Measurements from ENCODE around the gene CYB5B. TPM values are rescaled to one million over a fixed set of nuclear protein-coding genes. Genes with fewer than 3 reads are reported as not detected.

The CYB5B gene
- total RNA-seq, 4 donors from 2014 or later, result 30.3 to 60.5 (median 42.4) TPM

GRCh38 chr16:69393898-69394849 lies 30.2 kb upstream of the CYB5B start:
- 77 to 80% methylated on average over 2 to 10 of the region's 10 CpGs for WGBS, 2 donors (ENCODE audit: low coverage in 1 of 2)
- H3K36me3 ChIP-seq, result no peaks in the 10 kb centered on the region
- H3K27ac ChIP-seq, result no peak overlapping the region
- peaks cover 20 to 36% (median 27%) of the 10 kb centered on the region in 4 donors for H3K4me1 ChIP-seq
- in situ Hi-C loops (cut with MboI; ENCODE audit: low pct_ligation_motif_present in 1 of 4, low pct_unique_long_range_greater_than_20kb in 1 of 4, low sequenced_read_pairs in 3 of 4), result loop anchor here in 2 of 4 donors (10.0 to 25.0 kb wide), 2 partner anchors 318 to 361 kb away; partner anchors contain the start of gene NOB1 (in 1 of the 2)
- no peak for DNase-seq
- TF ChIP-seq CTCF (IDR thresholded peaks at IDR 0.05) (no peak), EP300 (IDR thresholded peaks at IDR 0.05; ENCODE audit: low read depth) (no peak), POLR2A (IDR thresholded peaks at IDR 0.05) (no peak), POLR2AphosphoS5 (IDR thresholded peaks at IDR 0.05) (no peak)
- intact Hi-C loops (cut with DNase I; ENCODE audit: low total_unique reads), result loop anchor here (10.0 kb wide), 1 partner anchor 171 kb away; the partner anchor contains the start of gene NFAT5
- H3K4me3 ChIP-seq, result no peak overlapping the region
- no peaks in the 10 kb centered on the region for H3K27me3 ChIP-seq
- H3K9me3 ChIP-seq, result no peaks in the 10 kb centered on the region

DNA sequence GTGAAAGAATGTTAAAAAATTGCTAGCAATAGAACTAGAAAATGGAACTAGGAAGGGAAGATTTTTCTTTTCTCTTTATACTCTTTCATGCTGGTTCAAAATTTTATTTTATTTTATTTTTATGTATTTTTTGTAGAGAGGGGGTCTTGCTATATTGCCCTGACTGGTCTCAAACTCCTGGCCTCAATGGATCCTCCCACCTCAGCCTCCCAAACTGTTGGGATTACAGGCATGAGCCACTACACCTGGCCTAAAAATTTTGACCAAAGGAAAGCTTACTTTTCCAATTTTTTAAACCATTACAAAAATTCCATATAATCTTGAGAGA lies 28.6 kb upstream of the CYB5B start:
- Histone ChIP-seq H3K27ac (peak overlapping the region; percentile 85 to 91 (median 89)), H3K9me3 (no peaks in the 10 kb centered on the region), H3K4me3 (no peak overlapping the region), H3K36me3 (no peaks in the 10 kb centered on the region), H3K27me3 (no peaks in the 10 kb centered on the region), H3K4me1 (peaks cover 20 to 41% (median 27%) of the 10 kb centered on the region in 4 donors)
- TF ChIP-seq CTCF (IDR thresholded peaks at IDR 0.05) (peak in 1 of 5 experiments; percentile 68), EP300 (IDR thresholded peaks at IDR 0.05; ENCODE audit: low read depth) (no peak)
- no peak for DNase-seq
- in situ Hi-C loops (cut with MboI; ENCODE audit: low pct_ligation_motif_present in 1 of 4, low pct_unique_long_range_greater_than_20kb in 1 of 4, low sequenced_read_pairs in 3 of 4), result loop anchor here in 2 of 4 donors (10.0 to 25.0 kb wide), 2 partner anchors 316 to 359 kb away; partner anchors contain the start of gene NOB1 (in 1 of the 2)
- intact Hi-C loops (cut with DNase I; ENCODE audit: low total_unique reads), result loop anchor here (10.0 kb wide), 1 partner anchor 169 kb away; the partner anchor contains the start of gene NFAT5

DNA sequence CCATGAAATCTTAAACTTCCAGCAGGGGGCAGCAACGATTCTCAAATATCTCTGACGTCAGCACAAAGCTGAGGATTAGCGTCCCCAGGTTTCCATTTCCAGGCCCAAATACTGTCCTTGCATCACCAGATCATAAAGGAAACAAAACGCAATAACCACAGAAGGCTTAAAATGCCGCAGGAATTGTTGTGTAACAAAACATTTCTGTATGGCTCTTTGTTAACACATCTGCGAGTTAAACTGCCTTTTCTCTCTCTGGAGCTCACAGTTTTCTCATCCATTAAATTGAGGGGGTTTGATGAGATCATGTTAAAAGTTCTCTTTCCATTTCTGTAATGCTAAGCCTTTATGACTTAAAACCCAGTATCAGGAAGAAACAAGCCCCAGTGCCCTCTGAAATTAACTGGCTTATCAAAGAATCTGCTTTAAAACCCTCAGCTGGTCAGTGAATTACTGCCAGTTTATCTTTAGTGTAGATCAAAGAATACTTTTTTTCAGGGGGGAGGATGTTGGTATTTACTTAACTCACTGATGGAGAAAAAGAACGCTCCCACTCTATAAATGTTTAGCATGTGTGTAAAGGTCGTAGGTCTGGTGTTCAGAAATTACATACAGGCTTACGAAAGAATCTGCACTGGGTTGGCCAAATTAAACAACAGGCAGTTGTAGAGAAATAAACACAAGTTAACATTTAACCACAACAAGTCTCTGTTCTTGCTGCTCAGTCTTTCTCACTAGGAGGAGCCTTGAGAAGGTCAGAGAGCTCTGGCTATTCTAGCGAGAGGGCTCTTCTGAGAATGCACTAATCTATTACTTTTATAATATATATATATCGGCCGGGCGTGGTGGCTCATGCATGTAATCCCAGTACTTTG lies 28.0 kb upstream of the CYB5B start:
- intact Hi-C loops (cut with DNase I; ENCODE audit: low total_unique reads) (loop anchor here (10.0 kb wide), 1 partner anchor 168 kb away; the partner anchor contains the start of gene NFAT5), in situ Hi-C loops (cut with MboI; ENCODE audit: low pct_ligation_motif_present in 1 of 4, low pct_unique_long_range_greater_than_20kb in 1 of 4, low sequenced_read_pairs in 3 of 4) (loop anchor here in 2 of 4 donors (10.0 to 25.0 kb wide), 2 partner anchors 316 to 358 kb away; partner anchors contain the start of gene NOB1 (in 1 of the 2))
- Histone ChIP-seq H3K27me3 (no peaks in the 10 kb centered on the region), H3K27ac (peak overlapping the region; percentile 85 to 91 (median 89)), H3K4me3 (peak overlapping the region in 1 of 4 donors; percentile 36), H3K9me3 (no peaks in the 10 kb centered on the region), H3K4me1 (peaks cover 20 to 45% (median 27%) of the 10 kb centered on the region in 4 donors), H3K36me3 (no peaks in the 10 kb centered on the region)
- peak; percentile 83 for DNase-seq
- TF ChIP-seq CTCF (IDR thresholded peaks at IDR 0.05) (peak in 4 of 5 experiments; percentile 66 to 95 (median 82)), POLR2AphosphoS5 (IDR thresholded peaks at IDR 0.05) (peak in 2 of 3 donors; percentile 56 to 63), EP300 (IDR thresholded peaks at IDR 0.05; ENCODE audit: low read depth) (peak; percentile 3), POLR2A (IDR thresholded peaks at IDR 0.05) (peak; percentile 53)
- 16% methylated on average over 9 to 13 of the region's 13 CpGs for WGBS, 2 donors (ENCODE audit: low coverage in 1 of 2)
